Transverse colon (tissue), 4 donors: ENCODE data around the gene RARRES1. TPM values are rescaled to one million over a fixed set of nuclear protein-coding genes. Genes with fewer than 3 reads are reported as not detected.
"Not testable (repeated sequence)": the region's sequence is repeated elsewhere in the genome, so short reads cannot be mapped to it uniquely, and the experiment has no call there.

ENCODE experiments used
- DNase-seq: peaks from one replicate; pipeline ENCODE4 v3.0.0-alpha.2; 2019
- H3K27ac ChIP-seq, 4 donors: fragments of 200-600 bp; sonication (generic); 2 replicates each; pipeline ENCODE4 v1.5.1; 2016 to 2018; ENCODE audit warnings: inconsistent platforms in 4 of 4
- H3K27me3 ChIP-seq: fragments of 200-600 bp; sonication (generic); 2 replicates; pipeline ENCODE4 v1.5.1; 2017; ENCODE audit warnings: inconsistent platforms
- H3K36me3 ChIP-seq, 4 donors: fragments of 200-600 bp; sonication (generic); 2 replicates each; pipeline ENCODE4 v1.5.1; 2017 to 2019; ENCODE audit warnings: inconsistent platforms in 4 of 4
- H3K4me1 ChIP-seq, 4 donors: fragments of 200-600 bp; sonication (generic); 2 replicates each; pipeline ENCODE4 v1.5.1; 2017 to 2020; ENCODE audit warnings: inconsistent platforms in 4 of 4
- H3K4me3 ChIP-seq, 4 donors: fragments of 200-600 bp; sonication (generic); 1 replicate in 1 of 4; 2 replicates in 3 of 4; pipeline versions ENCODE4 v1.5.1 to v1.6.1; 2017 to 2019; ENCODE audit warnings: inconsistent platforms in 4 of 4
- H3K9me3 ChIP-seq, 2 donors: fragments of 200-600 bp; sonication (generic); 2 replicates each; pipeline ENCODE4 v1.5.1; 2017 to 2019; ENCODE audit warnings: inconsistent platforms in 2 of 2
- CTCF ChIP-seq, 5 experiments: fragments of 200-600 bp in 3 of 5; fragments of 450-650 bp in 2 of 5; sonication (generic) in 3 of 5; IDR thresholded peaks; 1 replicate in 2 of 5; 2 replicates in 3 of 5; pipeline ENCODE4 v1.5.1; 2016 to 2017; ENCODE audit warnings: antibody characterized with exemption in 5 of 5, inconsistent platforms in 3 of 5, mild to moderate bottlenecking in 2 of 5, moderate library complexity in 1 of 5
- EP300 ChIP-seq: sonication (generic); formaldehyde crosslinking; IDR thresholded peaks from one replicate; pipeline ENCODE4 v1.6.1; 2017; ENCODE audit warnings: antibody characterized with exemption, low read depth
- POLR2A ChIP-seq: fragments of 450-650 bp; IDR thresholded peaks from one replicate; pipeline ENCODE4 v1.6.1; 2016; ENCODE audit warnings: antibody characterized with exemption, mild to moderate bottlenecking, moderate library complexity
- POLR2AphosphoS5 ChIP-seq, 3 donors: sonication (generic); formaldehyde crosslinking; IDR thresholded peaks; one replicate each; pipeline ENCODE4 v1.6.1; 2016; ENCODE audit warnings: antibody characterized with exemption in 3 of 3
- WGBS, 2 donors: methylation state at CpG; one replicate each; pipeline ENCODE4 v1.1.5; 2018; ENCODE audit warnings: low coverage in 1 of 2; 5-methylcytosine and 5-hydroxymethylcytosine counted together
- in situ Hi-C, 4 donors: fragments of 200-750 bp; cut with MboI; loops; one replicate each; pipeline versions ENCODE4 v1.15.0 to v1.15.1; 2017; ENCODE audit warnings: low sequenced_read_pairs in 3 of 4, low pct_ligation_motif_present in 1 of 4, low pct_unique_long_range_greater_than_20kb in 1 of 4
- intact Hi-C: fragments of 100-400 bp; cut with DNase I; formaldehyde crosslinking; loops from one replicate; pipeline ENCODE4 v1.15.1; 2023; ENCODE audit warnings: low total_unique reads
- total RNA-seq, 4 donors: library from RNA; depleted of rRNA; stranded (reverse); fragments of >200 nt; gene quantifications; one replicate each; pipeline ENCODE4 v1.1.0, GENCODE V29; 2016

Gene RARRES1
- total RNA-seq, 4 donors from 2014 or later: 3.4 to 71.5 (median 30.2) TPM

DNA sequence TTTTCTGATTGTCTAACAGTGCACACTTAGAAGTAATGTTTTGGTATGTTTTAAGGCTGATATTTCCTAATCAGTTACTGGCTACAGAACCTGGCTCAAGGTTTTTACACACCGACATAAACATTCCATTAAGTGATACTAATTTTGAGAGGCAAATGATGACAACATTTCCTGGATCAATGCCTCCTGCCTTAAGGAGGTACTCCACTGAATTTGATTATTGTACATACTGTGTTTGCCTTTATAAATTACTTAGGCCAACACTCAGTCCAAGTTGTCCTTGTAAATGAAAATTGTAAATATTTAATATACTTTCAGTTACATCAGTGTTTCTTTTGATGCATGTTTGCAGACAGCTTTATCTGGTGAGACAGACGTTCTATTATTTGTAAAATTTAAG is 35.6 kb downstream of the RARRES1 start:
- Histone ChIP-seq H3K4me1 (peaks cover 0 to 5% (median 2%) of the 10 kb centered on the region in 4 donors), H3K27ac (no peak overlapping the region), H3K27me3 (no peaks in the 10 kb centered on the region), H3K9me3 (no peaks in the 10 kb centered on the region), H3K36me3 (peaks cover 0 to 13% (median 2%) of the 10 kb centered on the region in 4 donors), H3K4me3 (no peak overlapping the region)
- TF ChIP-seq CTCF (IDR thresholded peaks at IDR 0.05) (no peak), EP300 (no peak), POLR2A (no peak), POLR2AphosphoS5 (IDR thresholded peaks at IDR 0.05) (no peak)
- intact Hi-C loops (no loop called here), in situ Hi-C loops (no loop called here)
- no peak for DNase-seq
- WGBS, 2 donors: 52 to 63% methylated on average over 2 of the region's 2 CpGs

DNA sequence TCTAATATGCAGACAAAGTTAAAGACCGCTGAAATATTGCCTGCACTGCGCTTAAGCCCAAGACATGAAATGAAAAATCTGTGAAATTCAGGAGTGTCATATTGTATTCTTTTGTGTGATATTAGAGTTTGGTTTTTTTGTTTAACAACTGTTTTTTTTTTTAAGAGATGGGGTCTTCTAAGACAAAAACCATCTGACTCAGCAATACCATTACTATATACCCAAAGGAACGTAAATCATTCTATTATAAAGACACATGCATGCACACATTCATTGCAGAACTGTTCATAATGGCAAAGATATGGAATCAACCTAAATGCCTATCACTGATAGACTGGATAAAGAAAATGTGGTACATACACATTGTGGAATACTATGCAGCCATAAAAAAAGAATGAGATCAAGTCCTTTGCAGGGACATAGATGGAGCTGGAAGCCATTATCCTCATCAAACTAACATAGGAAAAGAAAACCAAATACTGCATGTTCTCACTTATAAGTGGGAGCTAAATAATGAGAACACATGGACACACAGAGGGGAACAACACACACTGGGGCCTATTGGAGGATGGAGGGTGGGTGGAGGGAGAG is 38.3 kb downstream of the RARRES1 start:
- WGBS, 2 donors: 29 to 85% methylated on average over 3 of the region's 3 CpGs
- DNase-seq, intact Hi-C loops, H3K4me3 ChIP-seq, H3K27ac ChIP-seq, in situ Hi-C loops, H3K27me3 ChIP-seq, H3K9me3 ChIP-seq, H3K4me1 ChIP-seq: not testable (repeated sequence)
- peaks cover 0 to 18% (median 5%) of the 10 kb centered on the region in 4 donors for H3K36me3 ChIP-seq

DNA sequence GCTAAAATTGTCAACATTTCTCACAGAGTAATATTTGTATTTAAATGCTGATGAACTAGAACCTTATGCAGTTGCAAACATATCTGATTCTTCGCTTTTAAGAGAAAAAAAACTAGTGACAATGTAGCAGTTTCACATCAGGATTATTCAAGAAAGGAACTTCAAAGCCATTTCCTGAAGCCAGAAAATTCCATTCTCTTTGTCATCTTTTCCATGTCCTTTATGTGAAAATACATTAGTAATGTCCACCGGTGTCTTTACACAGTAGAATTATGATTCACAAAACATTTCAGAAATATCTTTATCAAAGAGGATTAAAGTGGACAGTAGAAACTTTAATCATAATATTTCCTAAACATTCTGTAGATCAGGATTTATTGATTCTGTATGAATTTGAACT is 47.1 kb downstream of the RARRES1 start:
- TF ChIP-seq POLR2AphosphoS5 (IDR thresholded peaks at IDR 0.05): no peak
- intact Hi-C loops: no loop called here

GRCh38 chr3:158683230-158683962 is 48.9 kb downstream of the RARRES1 start:
- no peak for TF ChIP-seq CTCF (IDR thresholded peaks at IDR 0.05)
- no peak for TF ChIP-seq EP300
- no peak for TF ChIP-seq POLR2AphosphoS5 (IDR thresholded peaks at IDR 0.05)
- no peak for TF ChIP-seq POLR2A
- no peaks in the 10 kb centered on the region for H3K9me3 ChIP-seq
- WGBS, 2 donors: 82 to 89% methylated on average over 5 of the region's 5 CpGs
- in situ Hi-C loops: no loop called here
- intact Hi-C loops: no loop called here
- no peak for DNase-seq
- no peak overlapping the region for H3K4me3 ChIP-seq
- no peak overlapping the region for H3K27ac ChIP-seq
- H3K27me3 ChIP-seq: no peaks in the 10 kb centered on the region
- H3K36me3 ChIP-seq: peaks cover 0 to 12% (median 2%) of the 10 kb centered on the region in 4 donors
- no peaks in the 10 kb centered on the region for H3K4me1 ChIP-seq

More for the DNA sequence above, 47.1 kb downstream of the RARRES1 start:
- Histone ChIP-seq H3K27ac (no peak overlapping the region), H3K4me1 (no peaks in the 10 kb centered on the region), H3K36me3 (peaks cover 0 to 12% (median 2%) of the 10 kb centered on the region in 4 donors), H3K27me3 (no peaks in the 10 kb centered on the region), H3K9me3 (no peaks in the 10 kb centered on the region), H3K4me3 (no peak overlapping the region)
- 92 to 94% methylated on average over 2 of the region's 2 CpGs for WGBS, 2 donors
- no peak for DNase-seq
- in situ Hi-C loops: no loop called here

DNA sequence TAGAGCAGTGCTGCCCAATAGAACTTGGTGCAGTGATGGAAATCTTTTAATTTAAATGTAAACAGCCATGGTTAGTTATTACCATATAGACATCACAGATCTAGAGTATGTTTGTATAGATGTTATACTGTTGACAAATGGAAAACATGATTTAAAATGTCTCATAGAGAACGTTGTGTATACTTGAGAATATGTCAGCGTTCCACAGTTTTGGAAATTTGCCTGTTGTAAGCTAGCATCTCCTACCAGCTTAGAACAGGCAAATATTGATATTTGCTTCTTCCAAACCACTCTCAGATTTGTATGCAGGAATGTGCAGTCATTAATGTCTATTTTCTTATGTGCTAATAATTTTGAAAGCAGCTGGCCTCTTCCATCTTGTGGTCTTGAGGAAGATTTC is 51.4 kb downstream of the RARRES1 start:
- TF ChIP-seq CTCF (IDR thresholded peaks at IDR 0.05): no peak
- no peak for TF ChIP-seq POLR2A
- no peak for TF ChIP-seq EP300
- no peak for TF ChIP-seq POLR2AphosphoS5 (IDR thresholded peaks at IDR 0.05)
- Histone ChIP-seq H3K27ac (no peak overlapping the region), H3K9me3 (no peaks in the 10 kb centered on the region), H3K4me1 (no peaks in the 10 kb centered on the region), H3K27me3 (no peaks in the 10 kb centered on the region), H3K36me3 (peaks cover 0 to 8% (median 2%) of the 10 kb centered on the region in 4 donors), H3K4me3 (no peak overlapping the region)
- intact Hi-C loops: no loop called here
- no peak for DNase-seq
- 78 to 86% methylated on average over 2 of the region's 2 CpGs for WGBS, 2 donors
- in situ Hi-C loops: no loop called here
